ENCODE data around the gene CACNA1C.
"Not testable (repeated sequence)": the region's sequence is repeated elsewhere in the genome, so short reads cannot be mapped to it uniquely, and the experiment has no call there.

The CACNA1C gene

DNA sequence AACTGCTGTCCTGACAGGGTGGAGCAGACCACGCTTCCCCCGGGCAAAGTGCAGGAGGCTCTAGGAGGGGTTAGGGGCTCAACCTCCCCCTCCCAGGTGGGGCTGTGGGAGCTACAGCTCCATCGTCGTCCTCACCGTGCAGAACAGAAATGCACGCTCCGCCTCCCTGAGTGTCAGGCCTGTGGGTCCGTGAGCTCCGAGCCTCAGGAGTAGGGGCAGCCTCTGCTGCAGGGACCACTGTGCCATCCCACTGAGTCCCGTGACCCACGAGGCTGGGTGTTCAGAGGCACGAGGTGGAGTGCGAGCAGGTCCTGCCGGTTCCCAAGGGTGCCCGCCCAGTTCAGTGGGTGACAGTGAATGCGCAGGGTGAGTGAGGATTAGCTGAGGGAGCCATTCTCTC, 48.6 kb downstream of the CACNA1C start:
- H3K4me3 ChIP-seq (ENCODE audit: low read depth, low read length), result no peak overlapping the region
- TF ChIP-seq MYC (IDR thresholded peaks at IDR 0.05; ENCODE audit: low read depth, low read length), result no peak
- TF ChIP-seq, protein P1, sequence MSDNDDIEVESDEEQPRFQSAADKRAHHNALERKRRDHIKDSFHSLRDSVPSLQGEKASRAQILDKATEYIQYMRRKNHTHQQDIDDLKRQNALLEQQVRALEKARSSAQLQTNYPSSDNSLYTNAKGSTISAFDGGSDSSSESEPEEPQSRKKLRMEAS (IDR thresholded peaks at IDR 0.05; ENCODE audit: low read depth, low read length), result no peak
- TF ChIP-seq, protein P2, sequence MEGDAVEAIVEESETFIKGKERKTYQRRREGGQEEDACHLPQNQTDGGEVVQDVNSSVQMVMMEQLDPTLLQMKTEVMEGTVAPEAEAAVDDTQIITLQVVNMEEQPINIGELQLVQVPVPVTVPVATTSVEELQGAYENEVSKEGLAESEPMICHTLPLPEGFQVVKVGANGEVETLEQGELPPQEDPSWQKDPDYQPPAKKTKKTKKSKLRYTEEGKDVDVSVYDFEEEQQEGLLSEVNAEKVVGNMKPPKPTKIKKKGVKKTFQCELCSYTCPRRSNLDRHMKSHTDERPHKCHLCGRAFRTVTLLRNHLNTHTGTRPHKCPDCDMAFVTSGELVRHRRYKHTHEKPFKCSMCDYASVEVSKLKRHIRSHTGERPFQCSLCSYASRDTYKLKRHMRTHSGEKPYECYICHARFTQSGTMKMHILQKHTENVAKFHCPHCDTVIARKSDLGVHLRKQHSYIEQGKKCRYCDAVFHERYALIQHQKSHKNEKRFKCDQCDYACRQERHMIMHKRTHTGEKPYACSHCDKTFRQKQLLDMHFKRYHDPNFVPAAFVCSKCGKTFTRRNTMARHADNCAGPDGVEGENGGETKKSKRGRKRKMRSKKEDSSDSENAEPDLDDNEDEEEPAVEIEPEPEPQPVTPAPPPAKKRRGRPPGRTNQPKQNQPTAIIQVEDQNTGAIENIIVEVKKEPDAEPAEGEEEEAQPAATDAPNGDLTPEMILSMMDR (IDR thresholded peaks at IDR 0.05; ENCODE audit: low read depth, low read length), result no peak
- no peak for TF ChIP-seq POLR2A (IDR thresholded peaks at IDR 0.05; ENCODE audit: extremely low read depth, insufficient read length)
- DNase-seq (ENCODE audit: low read depth), result no peak

- TF ChIP-seq, protein P2 (IDR thresholded peaks at IDR 0.05; ENCODE audit: low read depth, low read length), result no peak
- TF ChIP-seq POLR2A (IDR thresholded peaks at IDR 0.05; ENCODE audit: extremely low read depth, insufficient read length) (no peak), MYC (IDR thresholded peaks at IDR 0.05; ENCODE audit: low read depth, low read length) (no peak)
- TF ChIP-seq, protein P1 (IDR thresholded peaks at IDR 0.05; ENCODE audit: low read depth, low read length), result no peak
- no peak for DNase-seq (ENCODE audit: low read depth)
- H3K4me3 ChIP-seq (ENCODE audit: low read depth, low read length), result no peak overlapping the region
Measured at GRCh38 chr12:2101771-2102170, 49.0 kb downstream of the CACNA1C start.

DNA sequence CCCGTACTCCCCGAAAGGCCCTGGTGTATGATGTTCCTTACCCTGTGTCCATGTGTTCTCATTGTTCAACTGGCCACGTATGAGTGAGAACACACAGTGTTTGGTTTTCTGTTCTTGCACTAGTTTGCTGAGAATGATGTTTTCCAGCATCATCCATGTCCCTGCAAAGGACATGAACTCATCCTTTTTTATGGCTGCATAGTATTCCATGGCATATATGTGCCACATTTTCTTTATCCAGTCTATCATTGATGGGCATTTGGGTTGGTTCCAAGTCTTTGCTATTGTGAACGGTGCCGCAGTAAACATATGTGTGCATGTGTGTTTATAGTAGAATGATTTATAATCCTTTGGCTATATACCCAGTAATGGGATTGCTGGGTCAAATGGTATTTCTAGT, 49.9 kb downstream of the CACNA1C start:
- DNase-seq (ENCODE audit: low read depth); H3K4me3 ChIP-seq (ENCODE audit: low read depth, low read length): not testable (repeated sequence)

DNA sequence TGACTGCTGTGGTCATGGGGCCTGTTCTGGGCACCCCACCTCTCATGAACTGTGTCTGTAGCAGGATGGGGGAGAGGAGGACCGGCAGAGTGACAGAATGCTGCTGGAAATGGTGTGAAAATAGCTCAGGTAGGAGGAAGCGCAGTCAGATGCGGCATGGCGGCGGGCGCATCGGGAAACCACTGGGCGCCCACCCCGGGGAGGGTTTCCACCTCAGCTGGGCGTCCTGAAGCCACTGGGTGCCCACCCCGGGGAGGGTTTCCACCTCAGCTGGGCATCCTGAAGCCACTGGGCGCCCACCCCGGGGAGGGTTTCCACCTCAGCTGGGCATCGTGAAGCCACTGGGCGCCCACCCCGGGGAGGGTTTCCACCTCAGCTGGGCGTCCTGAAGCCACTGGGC, 52.6 kb downstream of the CACNA1C start:
- not testable (repeated sequence) for H3K4me3 ChIP-seq (ENCODE audit: low read depth, low read length); DNase-seq (ENCODE audit: low read depth)

DNA sequence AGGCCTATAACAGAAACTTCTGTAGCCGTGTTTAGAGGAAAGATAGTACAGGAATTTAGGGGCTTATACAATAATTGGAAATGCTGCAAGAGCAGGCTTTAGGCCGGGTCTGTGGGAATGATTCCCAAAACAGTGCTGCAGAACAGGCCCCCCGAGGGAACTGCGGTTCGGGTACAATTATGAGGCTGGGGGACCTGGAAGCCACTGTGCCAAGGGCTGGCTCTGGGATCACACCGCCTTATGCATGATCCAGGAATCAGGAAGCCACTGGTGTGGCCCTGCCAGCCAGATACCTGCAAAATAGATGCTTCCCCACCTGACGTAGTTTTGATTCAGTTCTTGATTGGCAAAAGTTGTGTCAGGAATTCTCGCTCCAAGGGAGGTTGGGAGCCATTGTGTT, 55.4 kb downstream of the CACNA1C start:
- DNase-seq (ENCODE audit: low read depth), result no peak
- no peak overlapping the region for H3K4me3 ChIP-seq (ENCODE audit: low read depth, low read length)
- TF ChIP-seq, protein P1 (IDR thresholded peaks at IDR 0.05; ENCODE audit: low read depth, low read length), result no peak
- TF ChIP-seq MYC (IDR thresholded peaks at IDR 0.05; ENCODE audit: low read depth, low read length), result no peak
- TF ChIP-seq, protein P2 (IDR thresholded peaks at IDR 0.05; ENCODE audit: low read depth, low read length), result no peak
- TF ChIP-seq POLR2A (IDR thresholded peaks at IDR 0.05; ENCODE audit: extremely low read depth, insufficient read length), result no peak

DNA sequence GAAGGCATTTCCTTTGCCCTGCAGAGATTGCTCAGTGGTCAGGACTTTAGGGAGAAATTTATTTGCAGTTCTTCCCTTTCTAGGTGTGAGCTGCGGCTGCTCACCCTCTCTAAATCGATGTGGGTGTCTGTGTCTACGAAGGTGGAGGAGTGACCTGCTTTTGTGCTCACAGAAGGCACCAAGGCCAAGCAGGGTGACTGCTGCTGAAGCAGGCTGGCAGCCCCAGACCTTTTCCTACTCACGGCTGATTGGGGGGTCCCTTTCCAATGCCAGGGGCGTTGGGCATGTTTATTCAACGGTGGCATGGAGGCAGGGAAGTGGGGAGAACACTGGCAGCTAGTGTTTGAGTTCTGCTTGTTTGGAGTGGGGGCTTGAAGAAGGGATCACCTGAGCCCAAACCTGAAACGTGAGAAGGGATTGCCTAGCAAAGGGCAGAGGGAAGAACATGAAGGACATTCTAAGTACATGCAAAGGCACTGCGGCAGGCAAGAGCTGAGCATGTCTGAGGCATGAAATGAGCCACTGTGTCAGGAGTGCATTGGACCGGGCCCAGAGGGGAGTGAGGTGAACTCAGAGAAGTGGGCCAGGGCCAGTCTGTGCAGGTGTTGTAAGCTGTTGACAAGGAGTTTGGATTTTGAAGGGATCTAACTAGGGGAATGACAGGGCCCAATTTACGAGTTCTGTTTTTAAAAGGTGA, 56.3 kb downstream of the CACNA1C start:
- TF ChIP-seq, protein P2 (IDR thresholded peaks at IDR 0.05; ENCODE audit: low read depth, low read length), result no peak
- TF ChIP-seq, protein P1 (IDR thresholded peaks at IDR 0.05; ENCODE audit: low read depth, low read length), result no peak
- TF ChIP-seq MYC (IDR thresholded peaks at IDR 0.05; ENCODE audit: low read depth, low read length) (no peak), POLR2A (IDR thresholded peaks at IDR 0.05; ENCODE audit: extremely low read depth, insufficient read length) (no peak)
- no peak for DNase-seq (ENCODE audit: low read depth)
- H3K4me3 ChIP-seq (ENCODE audit: low read depth, low read length), result no peak overlapping the region

GRCh38 chr12:2110127-2110526, 57.3 kb downstream of the CACNA1C start:
- no peak for DNase-seq (ENCODE audit: low read depth)
- no peak overlapping the region for H3K4me3 ChIP-seq (ENCODE audit: low read depth, low read length)
- TF ChIP-seq POLR2A (IDR thresholded peaks at IDR 0.05; ENCODE audit: extremely low read depth, insufficient read length), result no peak
- TF ChIP-seq MYC (IDR thresholded peaks at IDR 0.05; ENCODE audit: low read depth, low read length), result no peak
- TF ChIP-seq, protein P2 (IDR thresholded peaks at IDR 0.05; ENCODE audit: low read depth, low read length), result no peak
- TF ChIP-seq, protein P1 (IDR thresholded peaks at IDR 0.05; ENCODE audit: low read depth, low read length), result no peak
